Measurements from ENCODE around the gene PIGC.
"Not testable (repeated sequence)": the region's sequence is repeated elsewhere in the genome, so short reads cannot be mapped to it uniquely, and the experiment has no call there.

PIGC gene

DNA sequence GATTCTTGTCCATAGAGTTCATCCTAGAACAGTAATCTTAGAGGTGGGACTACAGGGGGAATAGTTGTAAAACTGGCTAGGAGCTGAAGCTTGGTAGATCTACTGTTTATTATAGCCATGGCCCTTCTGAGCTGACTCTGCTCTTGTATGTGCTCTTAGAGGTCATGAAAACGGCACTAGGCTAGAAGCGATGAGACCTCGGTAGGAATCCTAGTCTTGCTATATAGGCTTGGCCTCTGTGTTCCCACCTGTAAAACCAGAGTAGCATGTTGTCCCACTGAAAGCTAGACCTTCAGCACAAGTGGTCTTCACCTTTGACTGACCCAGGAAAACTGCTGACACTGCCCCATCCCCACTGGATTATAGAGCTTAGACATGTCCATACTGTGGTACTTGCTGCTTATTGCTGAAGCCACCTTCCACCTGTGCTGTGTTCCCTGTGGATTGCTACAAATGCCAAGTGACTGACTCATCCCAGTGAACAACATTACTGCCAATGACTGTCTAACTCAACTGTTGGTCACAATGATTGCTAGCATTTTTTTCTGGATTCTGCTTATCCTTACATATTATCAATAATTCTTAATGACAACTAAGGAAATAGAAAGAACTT is 23.0 kb upstream of the PIGC start:
- DNase-seq (ENCODE audit: low read depth in 1 of 2, low spot score in 1 of 2), result no peak

DNA sequence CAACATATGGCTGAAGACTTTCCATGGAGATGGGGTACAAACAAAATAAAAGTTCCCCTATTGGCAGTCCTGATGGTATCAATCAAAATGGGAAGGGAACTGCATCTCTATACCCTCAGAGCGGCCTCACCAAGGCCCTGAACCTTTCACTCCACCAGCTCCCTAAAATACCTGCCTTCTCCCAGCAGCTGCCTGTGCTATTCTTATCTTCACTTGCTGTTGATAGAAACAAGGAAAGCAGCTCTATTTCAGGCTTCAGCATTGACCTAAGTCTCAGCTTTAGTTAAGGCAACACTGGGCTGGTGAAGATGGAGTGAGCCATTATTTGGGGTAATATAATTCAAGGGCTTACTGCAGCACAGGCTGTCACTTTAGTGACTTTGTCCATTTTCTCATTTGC is 21.7 kb upstream of the PIGC start:
- no peak for DNase-seq (ENCODE audit: low read depth in 1 of 2, low spot score in 1 of 2)

DNA sequence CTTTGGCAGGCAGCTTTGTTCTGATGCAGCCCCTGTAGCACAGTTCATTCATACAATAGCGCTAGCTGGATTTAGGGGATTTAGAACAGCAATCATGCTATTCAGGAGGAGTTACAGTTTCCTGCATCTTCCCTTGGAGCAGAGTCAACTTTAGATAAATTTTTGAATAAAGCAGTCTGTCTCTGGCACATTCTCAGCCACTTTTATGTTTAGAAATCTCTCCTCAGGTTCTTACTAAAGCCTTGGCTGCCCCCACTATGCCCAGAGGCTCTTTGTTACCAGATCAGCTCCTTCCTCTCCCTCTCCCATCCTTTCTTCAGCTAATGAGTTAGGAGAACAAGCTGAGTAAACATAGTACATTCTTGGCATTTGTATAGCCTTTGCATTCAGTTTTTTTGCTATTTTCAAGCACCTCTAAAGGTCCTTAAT is 17.0 kb upstream of the PIGC start:
- no peak for DNase-seq (ENCODE audit: low read depth in 1 of 2, low spot score in 1 of 2)

DNA sequence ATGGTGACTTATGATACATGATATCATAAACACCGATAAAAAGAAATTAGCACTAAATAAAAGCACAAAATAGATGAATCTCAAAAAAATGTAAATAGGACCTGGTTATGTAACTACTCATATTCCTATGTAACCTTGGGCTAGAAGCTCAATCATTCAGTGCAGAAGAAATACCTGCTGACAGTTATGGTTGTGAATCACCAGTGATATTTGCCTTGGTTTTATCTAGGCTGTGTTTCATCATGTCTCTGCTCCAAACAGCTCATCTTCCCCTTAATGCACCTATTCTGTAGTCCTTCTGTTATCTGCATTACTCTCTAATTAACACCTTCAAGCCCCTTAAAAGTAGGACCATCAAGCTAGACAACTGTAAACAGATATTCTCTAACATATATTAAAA is 16.3 kb upstream of the PIGC start:
- no peak for DNase-seq (ENCODE audit: low read depth in 1 of 2, low spot score in 1 of 2)

DNA sequence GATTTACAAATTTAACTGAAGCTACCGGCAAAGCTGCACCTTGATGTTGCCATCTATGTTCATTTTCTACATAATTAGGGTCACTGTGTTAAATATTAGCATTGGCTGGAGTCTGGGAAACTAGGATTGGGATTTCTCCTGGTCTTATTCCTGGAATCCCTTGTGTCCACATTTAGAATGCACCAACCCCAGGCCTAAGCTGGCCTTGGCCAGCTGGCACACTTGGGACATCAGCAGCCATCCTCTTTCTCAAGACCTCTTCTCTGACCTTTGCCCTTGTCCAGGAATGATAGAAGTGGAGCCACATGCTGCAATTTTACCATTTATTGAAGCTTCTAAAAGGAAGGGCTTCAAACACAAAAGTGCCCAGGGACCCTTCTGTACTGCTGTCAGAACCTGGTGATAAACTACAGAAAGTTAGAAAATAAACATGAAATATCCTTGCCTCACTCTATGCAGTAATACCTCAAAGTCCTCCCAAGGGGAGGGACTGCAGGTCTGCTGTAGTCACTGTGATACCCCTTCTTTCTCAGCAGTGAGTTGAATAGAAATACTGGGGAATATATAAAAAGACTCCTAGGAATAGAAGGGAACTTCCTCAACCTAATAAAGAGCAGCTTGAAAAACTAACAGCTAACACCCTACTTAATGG is 13.7 kb upstream of the PIGC start:
- no peak for DNase-seq (ENCODE audit: low read depth in 1 of 2, low spot score in 1 of 2)

DNA sequence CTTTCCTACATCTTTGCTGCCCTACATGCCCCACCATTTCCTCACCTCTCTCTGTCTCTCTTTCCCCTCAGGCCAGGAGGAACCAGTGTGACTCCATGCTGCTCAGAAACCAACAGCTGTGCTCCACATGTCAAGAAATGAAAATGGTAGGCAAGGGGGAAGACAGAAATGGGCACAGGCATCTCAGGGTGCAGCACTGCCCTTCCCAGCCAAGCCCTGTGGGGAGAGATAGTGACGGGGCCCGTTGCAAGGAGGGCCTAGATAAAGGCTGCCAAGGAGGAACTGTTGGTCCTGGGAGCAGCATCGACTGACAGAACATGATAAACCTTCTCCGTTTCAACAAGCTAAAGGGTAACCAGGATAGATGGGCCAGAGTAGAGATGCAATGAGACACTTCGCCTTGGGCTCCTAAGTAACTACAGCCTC is 12.5 kb upstream of the PIGC start:
- DNase-seq (ENCODE audit: low read depth in 1 of 2, low spot score in 1 of 2), result no peak

DNA sequence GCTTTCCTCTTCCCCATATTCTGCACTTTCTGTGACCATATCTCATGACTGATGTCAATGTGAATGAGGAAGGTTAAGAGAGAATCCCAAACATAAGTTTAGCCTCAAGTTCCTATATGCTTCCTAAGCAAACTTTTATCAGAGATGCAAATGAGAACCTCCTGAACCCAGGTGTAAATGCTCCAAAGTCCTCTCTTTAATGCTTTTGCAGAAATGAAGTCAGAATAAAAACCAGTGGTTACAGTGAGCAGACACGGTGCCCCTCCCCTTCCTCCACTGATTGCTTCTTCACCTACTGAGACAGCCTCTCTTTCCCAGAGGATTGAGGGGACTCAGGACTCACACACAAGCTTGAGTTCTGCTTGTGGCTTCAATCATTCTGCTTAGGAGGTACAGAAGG is 11.6 kb upstream of the PIGC start:
- no peak for DNase-seq (ENCODE audit: low read depth in 1 of 2, low spot score in 1 of 2)

DNA sequence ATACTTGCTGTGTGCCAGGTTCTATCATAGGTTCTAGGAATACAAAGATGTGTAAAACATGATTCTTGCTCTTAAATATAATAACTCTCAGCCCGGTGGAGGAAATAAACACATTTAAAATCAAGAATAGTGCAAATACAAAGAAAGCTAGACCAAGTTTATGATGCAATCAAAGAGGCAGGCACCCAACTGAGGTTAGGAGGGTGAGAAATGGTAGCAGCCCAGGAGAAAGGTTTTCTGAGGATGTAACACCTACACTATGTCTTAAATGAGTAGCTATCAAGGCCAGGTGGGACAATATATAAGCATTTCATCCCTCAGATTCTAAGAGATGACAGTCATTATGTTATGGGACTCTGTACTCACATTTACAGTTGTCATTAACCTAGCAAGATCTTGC is 9.7 kb upstream of the PIGC start:
- DNase-seq (ENCODE audit: low read depth in 1 of 2, low spot score in 1 of 2), result no peak

DNA sequence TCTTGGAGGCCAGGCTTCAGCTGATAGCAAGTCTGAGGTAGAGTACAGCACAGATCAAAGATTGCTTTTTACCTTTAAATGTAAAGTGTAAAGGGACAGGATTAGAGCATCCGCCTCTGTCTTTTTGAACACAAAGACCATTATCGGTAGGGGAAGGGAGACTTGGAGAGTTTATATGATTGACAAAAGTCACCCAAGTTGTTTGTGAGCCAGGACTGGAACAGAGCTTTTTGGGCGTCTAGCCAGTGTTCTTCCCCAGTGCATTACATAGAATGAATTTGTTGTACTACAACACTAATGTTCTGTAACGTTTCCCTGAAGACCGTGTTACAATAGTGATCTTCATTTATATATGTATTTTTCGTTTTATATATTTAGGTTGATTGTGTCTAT is 9.3 kb upstream of the PIGC start:
- DNase-seq (ENCODE audit: low read depth in 1 of 2, low spot score in 1 of 2), result no peak

DNA sequence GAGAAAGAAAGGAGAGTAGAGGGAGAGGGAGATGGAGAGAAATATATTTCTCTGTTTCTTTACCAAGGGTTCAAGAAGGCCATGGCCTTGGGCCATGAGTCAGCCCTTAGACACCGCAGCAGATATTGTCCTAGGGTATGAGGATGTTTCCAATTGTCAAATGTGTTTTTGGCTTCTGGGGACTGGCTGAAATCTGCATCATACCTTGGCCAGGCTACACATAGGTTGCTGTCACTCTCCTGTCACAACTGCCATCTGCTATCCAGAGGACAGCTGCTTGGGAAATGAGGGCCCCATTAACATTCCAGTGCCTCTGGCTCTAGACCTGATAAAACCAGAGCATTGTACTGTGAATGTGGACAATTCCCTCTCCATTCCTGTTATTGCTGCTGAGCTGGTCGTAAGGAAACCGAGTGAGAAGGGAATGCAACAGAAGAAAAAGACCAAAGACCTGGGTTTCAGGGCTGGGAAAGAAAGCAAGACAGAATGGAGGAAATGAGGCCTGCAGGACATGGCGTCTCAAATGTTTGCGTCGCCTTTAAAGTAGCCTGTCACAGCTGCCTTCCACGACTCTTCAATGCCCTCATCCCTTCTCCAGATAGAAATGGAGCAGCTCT is 8.8 kb upstream of the PIGC start:
- no peak for DNase-seq (ENCODE audit: low read depth in 1 of 2, low spot score in 1 of 2)

DNA sequence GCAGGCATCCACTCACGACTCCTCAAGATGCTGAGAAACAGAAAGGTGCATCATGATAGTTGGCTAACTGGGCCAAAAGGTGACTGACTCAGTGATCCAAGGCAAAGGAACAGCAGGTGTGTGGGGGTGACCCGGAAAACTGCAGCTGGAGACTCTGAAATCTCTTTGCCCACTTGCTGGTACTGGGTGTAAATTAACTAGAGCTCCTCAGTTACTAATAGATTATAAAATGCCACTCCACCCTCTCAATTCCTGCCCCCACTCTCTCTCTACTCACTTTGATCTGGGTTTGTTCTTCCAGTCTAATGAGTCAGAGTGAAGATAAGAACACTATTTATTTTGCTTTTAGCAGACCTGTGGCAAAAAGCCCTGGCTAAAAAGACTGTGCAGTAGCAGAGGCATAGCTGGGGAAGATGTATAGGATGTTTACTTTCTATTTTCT is 7.2 kb upstream of the PIGC start:
- DNase-seq (ENCODE audit: low read depth in 1 of 2, low spot score in 1 of 2), result no peak

DNA sequence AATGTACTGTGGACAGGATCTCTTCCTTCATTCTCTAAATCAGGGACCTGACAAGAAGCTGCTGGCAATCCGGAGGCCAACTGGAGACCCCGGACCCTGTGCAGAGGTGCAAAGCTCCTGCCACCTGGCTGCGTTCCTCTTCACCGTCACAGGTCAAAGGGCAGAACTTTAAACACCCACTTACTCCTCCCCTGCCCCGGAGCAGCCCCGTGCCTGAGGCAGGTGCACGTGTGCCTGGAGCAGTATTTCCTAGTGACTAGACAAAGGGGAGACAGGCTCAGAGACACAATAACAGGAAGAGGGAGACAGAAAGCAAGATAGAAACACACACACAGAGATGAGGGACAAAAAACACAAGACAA is 6.6 kb upstream of the PIGC start:
- no peak for DNase-seq (ENCODE audit: low read depth in 1 of 2, low spot score in 1 of 2)

DNA sequence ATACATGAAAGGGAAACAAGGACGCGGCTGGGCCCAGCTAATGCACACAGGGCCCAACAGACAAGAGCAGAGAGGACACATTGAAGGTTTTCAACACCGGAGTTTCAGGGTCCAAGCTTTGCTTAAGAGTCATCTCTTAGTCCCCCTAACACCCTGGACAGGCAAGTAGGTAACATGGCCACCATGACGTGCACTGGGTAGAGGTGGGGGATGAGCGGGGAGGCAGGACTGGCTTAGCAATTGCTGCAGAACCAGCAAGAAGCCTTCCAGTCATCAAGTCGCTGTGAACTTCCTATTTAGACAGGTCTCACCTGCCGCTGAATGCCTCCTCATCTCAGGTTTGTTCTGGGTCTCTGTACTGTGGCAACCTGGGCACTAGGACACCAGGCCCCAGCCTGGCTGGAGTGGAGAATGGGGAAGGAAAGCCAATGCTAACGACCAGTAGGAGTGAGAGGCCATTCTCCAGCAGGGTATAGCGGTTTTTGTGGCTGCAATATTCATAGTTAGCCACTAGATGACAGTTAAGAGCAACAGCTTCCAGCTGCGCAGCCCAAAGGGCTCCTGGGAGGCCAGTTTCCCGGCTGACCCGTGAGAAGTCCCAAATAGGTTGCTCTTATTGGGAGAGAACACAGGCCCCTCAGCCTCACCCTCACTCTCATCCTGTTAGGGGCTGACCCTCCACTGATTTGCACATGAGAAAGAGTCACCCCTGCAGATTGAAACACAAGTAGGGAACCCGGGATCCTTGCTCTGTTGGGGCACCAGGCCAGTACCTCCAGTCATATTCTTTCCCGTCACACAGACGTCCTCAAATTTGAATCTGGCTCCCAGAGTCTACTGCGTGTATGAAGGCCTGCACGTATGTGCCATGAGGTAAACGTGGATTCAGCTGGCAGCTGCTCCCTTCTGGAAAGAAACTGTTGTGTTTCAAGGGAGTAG is 6.0 kb upstream of the PIGC start:
- peak in 1 of 2 donors; percentile 23 for DNase-seq (ENCODE audit: low read depth in 1 of 2, low spot score in 1 of 2)

DNA sequence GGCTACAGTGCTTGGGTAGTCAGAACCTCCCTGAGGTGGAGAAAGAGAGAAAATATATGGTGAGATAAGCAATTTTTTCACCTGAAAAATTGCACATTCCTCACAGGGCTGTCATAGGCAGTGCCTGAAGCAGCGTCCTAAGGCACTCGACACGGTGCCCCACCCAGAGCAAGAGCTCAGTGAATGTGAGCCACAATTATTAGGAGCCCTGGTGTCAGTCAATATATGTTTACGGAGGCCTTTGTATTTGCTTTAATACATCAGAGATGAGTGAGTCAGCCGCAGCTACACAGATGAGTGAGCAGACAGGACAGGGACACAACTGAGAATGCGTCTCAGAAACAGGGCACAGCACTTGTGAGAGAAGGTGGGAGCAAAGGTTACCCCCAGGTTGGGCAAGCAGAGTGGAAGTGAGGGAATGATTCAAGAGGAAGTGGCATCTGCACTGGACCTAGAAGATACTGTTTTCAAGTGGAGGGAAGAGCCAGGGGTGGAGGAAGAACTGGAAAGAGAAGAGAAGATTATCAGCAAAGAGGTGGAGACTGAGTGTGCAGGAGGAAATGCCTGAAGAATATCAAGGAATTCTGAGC is 5.2 kb upstream of the PIGC start:
- no peak for DNase-seq (ENCODE audit: low read depth in 1 of 2, low spot score in 1 of 2)

DNA sequence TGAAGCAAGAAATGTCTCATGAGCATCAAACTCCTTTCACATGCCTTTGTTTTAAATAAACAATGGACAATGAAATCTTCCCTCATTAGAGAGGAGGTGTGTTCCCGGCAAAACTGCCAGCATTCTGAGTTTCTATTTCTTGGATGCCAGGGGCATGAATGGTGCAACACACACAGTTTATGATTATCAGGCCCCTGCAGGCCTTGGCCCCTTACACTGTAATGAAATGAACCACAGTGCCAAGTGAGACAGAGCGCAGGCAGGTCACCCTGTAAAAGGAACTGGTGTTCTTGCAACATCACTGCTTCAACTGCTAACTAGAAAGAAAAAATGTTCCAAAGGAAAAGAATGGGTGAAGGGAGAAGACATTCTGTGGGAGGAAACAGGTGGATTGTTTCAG is 3.8 kb upstream of the PIGC start:
- DNase-seq (ENCODE audit: low read depth in 1 of 2, low spot score in 1 of 2), result no peak

DNA sequence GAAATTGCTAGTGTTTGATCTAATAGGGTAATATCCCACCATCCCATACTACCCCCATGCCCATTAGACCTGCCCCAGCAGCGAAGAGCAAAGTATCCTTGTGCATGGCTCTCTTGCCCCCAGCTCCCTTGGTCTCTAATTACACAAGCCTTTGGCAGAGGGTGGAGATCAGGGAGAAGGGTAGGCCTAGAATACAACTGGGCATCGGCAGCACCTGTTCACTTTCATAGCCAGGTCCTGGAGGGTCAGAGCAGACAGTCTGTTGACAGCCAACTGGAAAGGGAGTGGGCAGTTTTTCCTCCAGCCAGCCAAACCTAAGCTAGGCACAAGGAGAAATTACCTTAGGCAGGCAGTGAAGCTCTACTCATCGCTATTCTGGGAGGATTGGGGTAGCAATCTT is 2.7 kb upstream of the PIGC start:
- no peak for DNase-seq (ENCODE audit: low read depth in 1 of 2, low spot score in 1 of 2)

DNA sequence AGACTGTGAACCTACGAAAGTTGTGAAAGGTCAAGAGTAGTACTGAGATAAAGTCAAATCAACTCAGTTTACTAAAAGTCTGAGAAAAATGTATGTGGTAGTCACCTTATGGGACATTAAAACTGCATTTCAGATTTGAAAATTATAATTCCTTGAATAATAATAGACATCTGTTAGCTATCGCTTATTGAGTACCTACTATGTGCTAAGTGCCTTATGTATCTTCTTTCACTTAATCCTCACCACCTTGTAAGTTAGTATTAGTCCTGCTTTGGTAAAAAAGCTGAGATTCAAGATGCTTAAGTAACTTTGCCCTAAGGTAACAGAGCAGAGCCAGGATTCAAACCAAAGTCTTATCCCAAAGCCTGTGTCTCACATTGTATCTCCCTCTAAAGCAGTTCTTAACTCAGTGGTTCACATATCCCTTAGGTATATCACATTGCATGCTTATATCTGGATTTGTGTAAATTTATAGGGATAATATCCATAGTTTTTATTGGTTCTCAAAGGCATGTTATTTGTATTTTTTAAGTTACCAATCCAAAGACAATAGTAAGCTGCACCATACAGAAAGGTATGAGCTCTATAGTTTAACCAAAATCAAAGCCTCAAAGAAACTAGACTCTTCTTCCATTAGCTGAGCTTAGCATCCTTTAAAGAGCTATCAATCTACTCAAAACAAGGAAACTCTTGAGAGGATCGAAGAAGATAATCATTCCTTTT is 865 bp downstream of the PIGC start:
- no peak for DNase-seq (ENCODE audit: low read depth in 1 of 2, low spot score in 1 of 2)

DNA sequence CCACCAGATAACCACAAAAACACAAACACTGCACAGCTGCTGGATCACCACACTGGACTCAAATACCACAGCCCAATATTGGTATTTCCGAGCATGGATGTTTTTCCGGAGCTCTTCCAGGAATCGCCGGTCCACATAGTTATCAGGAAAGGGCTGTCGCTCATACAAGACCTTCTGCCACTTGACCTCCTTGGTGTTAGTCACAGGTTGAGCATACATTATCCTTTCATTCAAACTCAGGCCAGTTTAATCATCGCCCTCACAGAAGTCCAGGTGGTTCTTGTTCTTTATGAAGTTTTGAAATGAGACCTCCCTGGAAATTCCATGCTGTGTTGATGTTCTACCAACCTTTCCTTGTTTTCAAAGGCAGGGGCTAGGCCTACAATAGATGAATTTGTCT is 1.5 kb downstream of the PIGC start:
- DNase-seq (ENCODE audit: low read depth in 1 of 2, low spot score in 1 of 2), result no peak

DNA sequence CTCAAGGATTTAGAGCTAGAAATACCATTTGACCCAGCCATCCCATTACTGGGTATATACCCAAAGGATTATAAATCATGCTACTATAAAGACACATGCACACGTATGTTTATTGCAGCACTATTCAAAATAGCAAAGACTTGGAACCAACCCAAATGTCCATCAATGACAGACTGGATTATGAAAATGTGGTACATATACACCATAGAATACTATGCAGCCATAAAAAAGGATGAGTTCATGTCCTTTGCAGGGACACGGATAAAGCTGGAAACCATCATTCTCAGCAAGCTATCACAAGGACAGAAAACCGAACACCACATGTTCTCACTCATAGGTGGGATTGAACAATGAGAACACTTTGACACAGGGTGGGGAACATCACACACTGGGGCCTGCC is 6.7 kb downstream of the PIGC start:
- not testable (repeated sequence) for DNase-seq (ENCODE audit: low read depth in 1 of 2, low spot score in 1 of 2)

DNA sequence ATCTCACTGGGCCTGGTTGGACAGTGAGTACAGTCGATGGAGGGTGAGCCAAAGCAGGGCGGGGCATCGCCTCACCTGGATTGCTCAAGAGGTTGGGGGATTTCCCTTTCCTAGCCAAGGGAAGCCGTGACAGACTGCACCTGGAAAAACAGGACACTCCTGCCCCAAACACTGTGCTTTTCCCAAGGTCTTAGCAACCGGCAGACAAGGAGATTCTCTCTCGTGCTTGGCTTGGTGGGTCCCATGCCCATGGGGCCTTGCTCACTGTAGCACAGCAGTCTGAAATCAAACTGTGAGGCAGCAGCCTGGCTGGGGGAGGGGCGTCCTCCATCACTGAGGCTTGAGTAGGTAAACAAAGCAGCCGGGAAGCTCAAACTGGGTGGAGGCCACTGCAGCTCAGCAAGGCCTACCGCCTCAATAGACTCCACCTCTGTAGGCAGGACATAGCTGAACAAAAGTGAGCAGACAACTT is 12.1 kb downstream of the PIGC start:
- DNase-seq (ENCODE audit: low read depth in 1 of 2, low spot score in 1 of 2), result no peak

DNA sequence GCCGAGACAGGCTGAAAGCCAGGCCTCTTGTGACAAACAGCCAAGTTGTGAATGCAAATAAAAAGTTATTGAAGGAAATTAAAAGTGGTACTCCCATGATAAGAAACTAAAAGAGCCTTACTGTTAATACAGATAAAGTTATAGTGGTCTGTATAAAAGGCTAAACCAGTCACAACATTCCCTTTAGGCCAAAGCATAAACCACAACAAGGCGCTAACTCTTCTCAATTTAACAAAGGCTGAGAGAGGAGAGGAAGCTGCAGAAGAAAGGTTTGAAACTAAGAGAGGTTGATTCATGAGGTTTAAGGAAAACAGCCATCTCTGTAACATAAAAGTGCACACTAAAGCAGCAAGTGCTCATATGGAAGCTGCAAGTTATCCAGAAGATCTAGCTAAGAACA is 12.7 kb downstream of the PIGC start:
- DNase-seq (ENCODE audit: low read depth in 1 of 2, low spot score in 1 of 2), result no peak

All from activated CD4-positive, alpha-beta T cell treated with anti-CD3 and anti-CD28 coated beads, Interleukin-2, amount 50 U/mL, for 24 hours (primary cell).